Measurements from ENCODE around the gene CDV3. TPM values are rescaled to one million over a fixed set of nuclear protein-coding genes. Genes with fewer than 3 reads are reported as not detected.
A peak's percentile ranks its signal among the peaks of the same experiment; 100 is the strongest.
"Not testable (repeated sequence)": the region's sequence is repeated elsewhere in the genome, so short reads cannot be mapped to it uniquely, and the experiment has no call there.

The CDV3 gene
- total RNA-seq, 4 donors from 2014 or later = 75.9 to 122 (median 98.7) TPM

DNA sequence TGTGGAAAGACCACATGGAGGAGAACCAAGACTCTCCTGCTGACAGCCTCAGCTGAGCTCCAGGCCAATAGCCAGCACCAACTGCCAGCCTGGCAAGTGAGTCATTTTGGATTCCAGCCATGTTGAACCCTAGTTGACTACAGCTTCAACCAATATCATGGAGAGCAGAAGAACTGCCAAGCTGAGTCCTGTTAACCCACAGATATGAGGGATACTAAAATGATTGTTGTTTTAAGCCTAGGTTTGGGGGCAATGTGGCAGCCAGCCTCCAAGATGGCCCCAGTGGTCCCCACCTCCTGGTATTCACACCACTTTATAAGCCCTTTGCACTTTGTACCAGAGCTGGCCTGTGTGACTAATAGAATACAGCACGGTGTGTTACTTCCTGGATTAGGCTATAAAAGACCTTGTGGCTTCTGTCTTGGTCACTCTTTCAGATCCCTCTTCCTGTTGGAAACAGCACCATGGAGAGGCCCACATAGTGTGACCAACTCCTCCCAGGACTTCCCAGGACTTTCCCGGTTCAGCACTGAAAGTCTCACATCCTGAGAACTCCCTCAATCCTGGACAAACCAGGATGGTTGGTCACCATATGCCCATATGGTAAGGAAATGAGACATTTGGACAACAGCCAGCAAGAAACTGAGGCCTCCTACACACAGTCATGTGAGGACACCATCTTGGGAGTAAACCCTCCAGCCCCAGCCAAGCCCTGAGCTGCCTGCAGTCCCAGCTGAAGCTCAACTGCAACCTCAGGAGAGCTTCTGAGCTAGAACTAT is 32.4 kb upstream of the CDV3 start:
- TF ChIP-seq EP300 (IDR thresholded peaks at IDR 0.05) = no peak
- no peak for TF ChIP-seq POLR2A (IDR thresholded peaks at IDR 0.05)
- no peak for TF ChIP-seq POLR2AphosphoS5 (IDR thresholded peaks at IDR 0.05)
- TF ChIP-seq CTCF (IDR thresholded peaks at IDR 0.05) = no peak
- no peaks in the 10 kb centered on the region for H3K27me3 ChIP-seq
- no peak overlapping the region for H3K27ac ChIP-seq
- H3K36me3 ChIP-seq = no peaks in the 10 kb centered on the region
- H3K4me3 ChIP-seq = no peak overlapping the region
- 55% methylated on average over 2 of the region's 2 CpGs for WGBS
- no peaks in the 10 kb centered on the region for H3K9me3 ChIP-seq
- DNase-seq (ENCODE audit: low spot score in 2 of 2) = no peak
- H3K4me1 ChIP-seq = peaks cover 8% of the 10 kb centered on the region

GRCh38 chr3:133542871-133543270 is 30.6 kb upstream of the CDV3 start:
- Histone ChIP-seq H3K4me3 (no peak overlapping the region), H3K4me1 (peaks cover 10% of the 10 kb centered on the region), H3K27me3 (no peaks in the 10 kb centered on the region), H3K27ac (no peak overlapping the region), H3K36me3 (no peaks in the 10 kb centered on the region), H3K9me3 (no peaks in the 10 kb centered on the region)
- DNase-seq (ENCODE audit: low spot score in 2 of 2) = no peak
- 75% methylated on average over 7 of the region's 7 CpGs for WGBS
- TF ChIP-seq POLR2A (IDR thresholded peaks at IDR 0.05) (no peak), POLR2AphosphoS5 (IDR thresholded peaks at IDR 0.05) (no peak), CTCF (IDR thresholded peaks at IDR 0.05) (no peak), EP300 (IDR thresholded peaks at IDR 0.05) (no peak)

GRCh38 chr3:133544983-133545382 is 28.5 kb upstream of the CDV3 start:
- not testable (repeated sequence) for H3K4me3 ChIP-seq; DNase-seq (ENCODE audit: low spot score in 2 of 2); H3K36me3 ChIP-seq; H3K27ac ChIP-seq; H3K9me3 ChIP-seq; H3K27me3 ChIP-seq
- H3K4me1 ChIP-seq = peaks cover 19% of the 10 kb centered on the region
- 68% methylated on average over 2 of the region's 2 CpGs for WGBS

DNA sequence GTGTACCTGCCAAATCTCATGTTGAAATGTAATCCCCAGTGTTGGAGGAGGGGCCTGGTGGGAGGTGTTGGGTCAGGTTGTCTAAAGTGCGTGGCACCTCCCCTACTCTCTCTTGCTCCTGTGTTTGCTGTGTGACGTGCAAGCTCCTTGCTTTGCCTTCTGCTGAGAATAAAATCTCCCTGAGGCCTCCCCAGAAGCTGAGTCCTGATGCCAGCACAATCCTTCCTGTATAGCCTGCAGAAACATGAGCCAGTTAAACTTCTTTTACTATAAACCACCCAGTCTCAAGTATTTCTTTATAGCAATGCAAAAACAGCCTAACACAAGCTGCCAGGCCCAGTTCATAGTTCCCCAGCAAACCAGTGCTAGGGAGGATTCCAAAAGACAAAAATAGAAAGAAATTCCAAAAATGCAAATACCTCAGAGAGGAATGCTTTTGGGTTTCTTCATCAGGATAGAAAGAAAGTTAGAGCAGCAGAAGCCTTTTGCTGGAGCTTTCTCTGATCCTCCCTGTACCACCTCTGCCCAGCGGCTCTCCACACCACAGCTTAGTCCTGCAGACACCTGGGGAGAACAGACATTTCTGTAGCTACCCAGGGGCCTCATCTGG is 25.9 kb upstream of the CDV3 start:
- H3K27ac ChIP-seq = peak overlapping the region; percentile 57
- peaks cover 19% of the 10 kb centered on the region for H3K4me1 ChIP-seq

GRCh38 chr3:133548090-133548489 is 25.4 kb upstream of the CDV3 start:
- Histone ChIP-seq H3K27ac (no peak overlapping the region), H3K4me3 (no peak overlapping the region), H3K27me3 (no peaks in the 10 kb centered on the region), H3K9me3 (no peaks in the 10 kb centered on the region), H3K4me1 (peaks cover 19% of the 10 kb centered on the region), H3K36me3 (no peaks in the 10 kb centered on the region)
- 15% methylated on average over 2 of the region's 2 CpGs for WGBS
- TF ChIP-seq POLR2A (IDR thresholded peaks at IDR 0.05) (no peak), EP300 (IDR thresholded peaks at IDR 0.05) (no peak), CTCF (IDR thresholded peaks at IDR 0.05) (no peak), POLR2AphosphoS5 (IDR thresholded peaks at IDR 0.05) (no peak)
- peak in 1 of 2 donors; percentile 16 for DNase-seq (ENCODE audit: low spot score in 2 of 2)

More for the DNA sequence above, 25.9 kb upstream of the CDV3 start:
- no peak overlapping the region for H3K4me3 ChIP-seq
- no peaks in the 10 kb centered on the region for H3K27me3 ChIP-seq
- WGBS = 36% methylated on average over 3 of the region's 3 CpGs
- no peaks in the 10 kb centered on the region for H3K36me3 ChIP-seq
- no peaks in the 10 kb centered on the region for H3K9me3 ChIP-seq
- no peak for TF ChIP-seq CTCF (IDR thresholded peaks at IDR 0.05)
- no peak for TF ChIP-seq POLR2AphosphoS5 (IDR thresholded peaks at IDR 0.05)
- no peak for TF ChIP-seq POLR2A (IDR thresholded peaks at IDR 0.05)
- no peak for TF ChIP-seq EP300 (IDR thresholded peaks at IDR 0.05)
- peak in 1 of 2 donors; percentile 43 for DNase-seq (ENCODE audit: low spot score in 2 of 2)
